Esophagus squamous epithelium (tissue), 5 donors: ENCODE measurements around the gene XRCC3. TPM values are rescaled to one million over a fixed set of nuclear protein-coding genes. Genes with fewer than 3 reads are reported as not detected.

Source experiments
- DNase-seq: peaks from one replicate; lab custom pipeline; 2025; lab: John Stamatoyannopoulos, UW
- H3K27ac ChIP-seq, 4 donors: fragments of 200-600 bp; sonication (generic); one replicate each; pipeline ENCODE4 v1.5.1; 2016 to 2019; ENCODE audit warnings: mild to moderate bottlenecking in 1 of 4
- H3K27me3 ChIP-seq, 4 donors: fragments of 200-600 bp; sonication (generic); 1 replicate in 3 of 4; 2 replicates in 1 of 4; pipeline versions ENCODE4 v1.5.1 to v1.6.0; 2017 to 2021; ENCODE audit warnings: antibody characterized with exemption in 1 of 4
- H3K36me3 ChIP-seq, 3 donors: fragments of 200-600 bp; sonication (generic); one replicate each; pipeline ENCODE4 v1.5.1; 2016 to 2019
- H3K4me1 ChIP-seq, 3 donors: fragments of 200-600 bp; sonication (generic); one replicate each; pipeline ENCODE4 v1.5.1; 2017 to 2019
- H3K4me3 ChIP-seq, 4 donors: fragments of 200-600 bp; sonication (generic); 1 replicate in 3 of 4; 2 replicates in 1 of 4; pipeline ENCODE4 v1.5.1; 2016 to 2019; ENCODE audit warnings: mild to moderate bottlenecking in 2 of 4, moderate library complexity in 1 of 4
- H3K9me3 ChIP-seq, 3 donors: fragments of 200-600 bp; sonication (generic); one replicate each; pipeline ENCODE4 v1.5.1; 2016 to 2019
- POLR2A ChIP-seq, 4 donors: fragments of 450-650 bp; IDR thresholded peaks; one replicate each; pipeline ENCODE4 v1.6.1; 2017; ENCODE audit warnings: antibody characterized with exemption in 4 of 4, mild to moderate bottlenecking in 4 of 4, moderate library complexity in 3 of 4
- WGBS, 2 donors: methylation state at CpG; one replicate each; pipeline ENCODE4 v1.1.5; 2018; 5-methylcytosine and 5-hydroxymethylcytosine counted together
- intact Hi-C: fragments of 100-400 bp; cut with DNase I; formaldehyde crosslinking; loops from one replicate; pipeline ENCODE4 v1.15.0; 2022
- total RNA-seq, 4 donors: library from RNA; depleted of rRNA; stranded (reverse); fragments of >200 nt; gene quantifications; one replicate each; pipeline ENCODE4 v1.1.0, GENCODE V29; 2016
- TF ChIP-seq, protein P1 (sequence below), 6 experiments: fragments of 450-650 bp in 4 of 6; fragments of 200-600 bp in 2 of 6; sonication (generic) in 2 of 6; IDR thresholded peaks; one replicate each; pipeline ENCODE4 v1.5.1; 2016 to 2019; ENCODE audit warnings: antibody characterized with exemption in 6 of 6, mild to moderate bottlenecking in 4 of 6, moderate library complexity in 4 of 6
- donor health status: DM: yes; HTN: yes; CAD: no.

Gene XRCC3
- total RNA-seq, 4 donors from 2014 or later = 10.9 to 17.8 (median 12.6) TPM

- no peak overlapping the region for H3K4me3 ChIP-seq
- WGBS, 2 donors = 80 to 82% methylated on average over 8 to 14 of the region's 15 CpGs
- H3K27ac ChIP-seq = peak overlapping the region in 2 of 4 donors; percentile 87 to 94
- no peak for DNase-seq
- H3K36me3 ChIP-seq = peaks cover 0 to 36% (median 16%) of the 10 kb centered on the region in 3 donors
- TF ChIP-seq, protein P1, sequence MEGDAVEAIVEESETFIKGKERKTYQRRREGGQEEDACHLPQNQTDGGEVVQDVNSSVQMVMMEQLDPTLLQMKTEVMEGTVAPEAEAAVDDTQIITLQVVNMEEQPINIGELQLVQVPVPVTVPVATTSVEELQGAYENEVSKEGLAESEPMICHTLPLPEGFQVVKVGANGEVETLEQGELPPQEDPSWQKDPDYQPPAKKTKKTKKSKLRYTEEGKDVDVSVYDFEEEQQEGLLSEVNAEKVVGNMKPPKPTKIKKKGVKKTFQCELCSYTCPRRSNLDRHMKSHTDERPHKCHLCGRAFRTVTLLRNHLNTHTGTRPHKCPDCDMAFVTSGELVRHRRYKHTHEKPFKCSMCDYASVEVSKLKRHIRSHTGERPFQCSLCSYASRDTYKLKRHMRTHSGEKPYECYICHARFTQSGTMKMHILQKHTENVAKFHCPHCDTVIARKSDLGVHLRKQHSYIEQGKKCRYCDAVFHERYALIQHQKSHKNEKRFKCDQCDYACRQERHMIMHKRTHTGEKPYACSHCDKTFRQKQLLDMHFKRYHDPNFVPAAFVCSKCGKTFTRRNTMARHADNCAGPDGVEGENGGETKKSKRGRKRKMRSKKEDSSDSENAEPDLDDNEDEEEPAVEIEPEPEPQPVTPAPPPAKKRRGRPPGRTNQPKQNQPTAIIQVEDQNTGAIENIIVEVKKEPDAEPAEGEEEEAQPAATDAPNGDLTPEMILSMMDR (IDR thresholded peaks at IDR 0.05) = no peak
- no peak for TF ChIP-seq POLR2A (IDR thresholded peaks at IDR 0.05)
- H3K27me3 ChIP-seq = no peaks in the 10 kb centered on the region
- H3K9me3 ChIP-seq = no peaks in the 10 kb centered on the region
- intact Hi-C loops = no loop called here
- peaks cover 59 to 100% (median 71%) of the 10 kb centered on the region in 3 donors for H3K4me1 ChIP-seq
Observed at GRCh38 chr14:103709814-103710213, 5.4 kb downstream of the XRCC3 start.

DNA sequence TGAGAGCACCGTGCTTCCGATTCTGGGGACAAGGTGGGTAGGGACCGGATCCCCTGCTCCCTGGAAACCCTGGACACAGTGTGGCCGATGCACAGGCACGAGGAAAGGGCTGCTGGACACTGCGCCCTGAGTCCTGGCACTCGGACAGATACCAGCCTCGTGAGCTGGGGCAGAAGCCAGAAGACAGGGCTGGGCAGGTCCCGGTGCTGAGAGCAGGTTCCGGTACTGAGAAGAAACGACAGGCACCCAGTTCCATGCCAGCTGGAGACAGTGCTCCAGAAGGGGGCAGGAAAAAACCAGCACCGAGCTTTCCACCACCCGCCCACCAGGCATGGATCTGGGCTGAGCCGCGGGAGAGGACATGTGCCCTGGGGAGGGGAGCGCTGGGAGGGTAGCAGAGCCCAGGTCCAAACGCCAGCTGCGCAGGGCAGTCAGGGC is 6.5 kb downstream of the XRCC3 start:
- H3K27ac ChIP-seq = peak overlapping the region in 2 of 4 donors; percentile 21 to 94
- peaks cover 52 to 100% (median 60%) of the 10 kb centered on the region in 3 donors for H3K4me1 ChIP-seq
- intact Hi-C loops = no loop called here

DNA sequence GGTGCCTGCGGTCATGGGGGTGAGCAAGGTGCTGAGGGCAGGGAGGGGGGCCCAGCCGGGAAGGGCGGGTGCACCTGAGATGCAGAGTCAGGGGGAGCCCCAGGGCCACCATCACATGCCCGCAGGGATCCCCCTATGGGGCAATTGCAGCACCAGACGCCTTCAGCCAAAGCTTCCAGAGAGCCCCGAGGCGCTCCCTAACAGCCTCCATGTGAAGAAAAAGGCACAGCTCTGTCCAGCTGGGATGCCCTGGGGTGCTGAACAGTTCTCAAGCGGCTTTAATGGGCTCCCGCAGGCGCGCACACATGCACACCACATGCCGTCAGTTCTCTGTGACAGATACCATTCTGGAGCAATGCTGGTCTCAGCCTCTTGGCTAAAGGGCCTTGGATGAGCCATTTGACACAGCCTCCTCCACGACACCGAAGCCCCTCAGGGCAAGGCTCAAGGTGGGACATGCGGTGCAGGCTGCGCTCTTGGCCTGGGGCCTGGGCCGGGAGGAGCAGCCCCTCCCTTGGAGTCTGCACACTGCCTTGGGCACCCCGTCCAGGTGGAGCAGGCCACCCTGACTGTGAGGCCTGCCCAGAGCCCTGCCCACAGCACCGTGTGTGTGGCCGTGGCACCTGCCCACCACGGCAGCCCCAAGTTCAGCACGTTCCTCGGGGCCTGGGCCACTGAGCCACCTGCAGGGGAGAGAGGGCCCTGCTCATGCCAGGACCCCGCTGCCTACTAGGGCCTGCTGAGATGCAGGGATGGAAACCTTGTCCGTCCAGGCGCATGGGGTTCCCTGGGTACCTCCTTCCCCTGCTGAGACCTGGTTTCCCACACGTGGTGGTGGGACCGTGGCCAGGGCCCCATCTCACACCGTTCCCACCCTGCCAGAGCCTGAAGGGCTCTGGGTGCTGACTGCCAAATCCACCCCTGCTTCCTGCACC is 7.7 kb downstream of the XRCC3 start:
- no peak for DNase-seq
- no peaks in the 10 kb centered on the region for H3K9me3 ChIP-seq
- H3K27ac ChIP-seq = peak overlapping the region in 1 of 4 donors; percentile 79
- H3K36me3 ChIP-seq = peaks cover 4 to 58% (median 19%) of the 10 kb centered on the region in 3 donors
- intact Hi-C loops = no loop called here
- no peak overlapping the region for H3K4me3 ChIP-seq
- H3K27me3 ChIP-seq = no peaks in the 10 kb centered on the region
- WGBS, 2 donors = 64 to 100% methylated on average over 2 to 8 of the region's 29 CpGs
- H3K4me1 ChIP-seq = peaks cover 45 to 100% (median 48%) of the 10 kb centered on the region in 3 donors
- TF ChIP-seq, protein P1 (IDR thresholded peaks at IDR 0.05) = no peak
- no peak for TF ChIP-seq POLR2A (IDR thresholded peaks at IDR 0.05)

More for the DNA sequence above, 6.5 kb downstream of the XRCC3 start:
- H3K36me3 ChIP-seq = peaks cover 0 to 46% (median 16%) of the 10 kb centered on the region in 3 donors
- WGBS, 2 donors = 41 to 64% methylated on average over 6 to 9 of the region's 18 CpGs
- no peak for DNase-seq
- H3K4me3 ChIP-seq = peak overlapping the region in 2 of 4 donors; percentile 1 to 30
- no peak for TF ChIP-seq POLR2A (IDR thresholded peaks at IDR 0.05)
- TF ChIP-seq, protein P1 (IDR thresholded peaks at IDR 0.05) = no peak
- H3K9me3 ChIP-seq = no peaks in the 10 kb centered on the region
- H3K27me3 ChIP-seq = no peaks in the 10 kb centered on the region

DNA sequence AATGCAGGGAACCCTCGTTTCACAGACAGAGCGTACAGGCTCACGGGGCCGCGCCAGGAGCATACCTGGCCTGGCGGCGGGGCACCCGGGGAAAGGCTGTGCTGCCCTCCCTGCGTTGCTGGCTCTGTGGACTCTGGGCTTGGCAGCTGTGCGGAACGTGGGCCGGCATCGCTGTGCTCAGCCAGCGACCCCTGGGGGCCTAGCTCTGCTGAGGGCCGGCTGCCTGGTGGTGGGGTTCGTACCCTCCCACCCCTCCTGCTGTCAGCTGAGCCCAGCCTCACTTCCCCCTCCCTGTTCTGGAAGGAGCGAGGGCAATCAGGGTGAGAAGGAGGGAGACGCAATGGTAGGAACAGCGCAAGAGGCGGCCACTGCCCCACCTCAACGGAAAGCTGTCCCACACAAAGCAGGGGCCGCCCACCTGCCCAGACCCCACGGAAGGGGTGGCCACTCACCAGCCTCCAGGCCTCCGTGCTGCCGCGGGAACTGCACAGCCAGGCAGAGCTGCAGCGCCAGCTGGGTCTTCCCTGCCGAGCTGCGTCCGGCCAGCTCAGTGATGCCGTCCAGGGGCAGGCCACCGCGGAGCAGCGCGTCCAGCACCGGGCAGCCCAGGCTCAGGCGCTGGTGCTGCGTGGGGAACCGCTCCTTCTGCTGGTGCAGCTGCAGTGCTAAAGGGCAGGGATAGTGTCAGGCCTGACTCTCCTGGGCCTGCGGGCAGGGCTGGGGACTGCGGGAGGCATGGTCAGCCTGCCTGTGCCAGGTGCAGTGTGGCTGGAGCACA is 8.5 kb downstream of the XRCC3 start:
- Histone ChIP-seq H3K27me3 (no peaks in the 10 kb centered on the region), H3K4me3 (no peak overlapping the region), H3K36me3 (peaks cover 9 to 66% (median 21%) of the 10 kb centered on the region in 3 donors), H3K27ac (peak overlapping the region in 3 of 4 donors; percentile 61 to 79 (median 79)), H3K4me1 (peaks cover 38 to 98% (median 40%) of the 10 kb centered on the region in 3 donors), H3K9me3 (no peaks in the 10 kb centered on the region)
- no peak for DNase-seq
- intact Hi-C loops = no loop called here
- TF ChIP-seq, protein P1 (IDR thresholded peaks at IDR 0.05) = no peak
- no peak for TF ChIP-seq POLR2A (IDR thresholded peaks at IDR 0.05)
- 74 to 80% methylated on average over 3 to 12 of the region's 41 CpGs for WGBS, 2 donors
